Panc1 (cell line): Measurements from ENCODE around the gene PBRM1. TPM values are rescaled to one million over a fixed set of nuclear protein-coding genes. Genes with fewer than 3 reads are reported as not detected.
A peak's percentile ranks its signal among the peaks of the same experiment; 100 is the strongest.

Source experiments
- ATAC-seq: fragments of 200-7000 bp; cut with Tn5 transposase; 2 replicates; pipeline ENCODE4 v1.9.1; 2020; ENCODE audit warnings: mild to moderate bottlenecking, moderate library complexity
- BruUV-seq: library from RNA; stranded (reverse); fragments of 400-500 nt; replicated peaks from 2 replicates; lab custom pipeline; 2021; lab: Mats Ljungman, UMichigan
- CTCF ChIA-PET: fragments of 300-600 bp; sonication (Branson Sonifier 250); formaldehyde crosslinking; loops from one replicate; lab custom pipeline; 2022; ENCODE audit warnings: antibody characterized with exemption; lab: Charles Lee
- POLR2A ChIA-PET: fragments of 300-600 bp; sonication (Branson Sonifier 250); formaldehyde crosslinking; loops from one replicate; lab custom pipeline; 2022; ENCODE audit warnings: antibody characterized with exemption; lab: Charles Lee
- DNase-seq: peaks from one replicate; pipeline ENCODE4 v3.0.0-alpha.2; 2010; ENCODE audit warnings: low read depth, low spot score
- H3K27ac ChIP-seq: 2 replicates; pipeline ENCODE4 v1.5.1; 2011; ENCODE audit warnings: mild to moderate bottlenecking, low read length, inconsistent platforms
- H3K27me3 ChIP-seq: fragments of 200-500 bp; sonication (Bioruptor generic); 2 replicates; pipeline ENCODE4 v1.6.0; 2014; ENCODE audit warnings: low read length, inconsistent platforms; ENCODE audit not compliant: control insufficient read depth, insufficient read depth
- H3K36me3 ChIP-seq: fragments of 200-500 bp; sonication (Bioruptor generic); 2 replicates; pipeline ENCODE4 v1.5.1; 2014; ENCODE audit warnings: inconsistent platforms, mild to moderate bottlenecking, low read length, moderate library complexity; ENCODE audit not compliant: control insufficient read depth, insufficient read depth
- H3K4me1 ChIP-seq: 2 replicates; pipeline ENCODE4 v1.5.1; 2011; ENCODE audit warnings: inconsistent platforms, mild to moderate bottlenecking, low read length, moderate library complexity; ENCODE audit not compliant: control insufficient read depth, insufficient read depth
- H3K4me3 ChIP-seq, 2 experiments: 2 replicates each; pipeline ENCODE4 v1.5.1; 2011 to 2012; ENCODE audit warnings: low read depth in 2 of 2, low read length in 2 of 2, mild to moderate bottlenecking in 2 of 2, inconsistent platforms in 1 of 2, moderate library complexity in 1 of 2
- H3K9me3 ChIP-seq: fragments of 200-500 bp; sonication (Bioruptor generic); 2 replicates; pipeline ENCODE4 v1.5.1; 2014; ENCODE audit warnings: low read depth, mild to moderate bottlenecking, inconsistent platforms, low read length, moderate library complexity; ENCODE audit not compliant: control insufficient read depth, insufficient read depth
- CTCF ChIP-seq: fragments of 450-650 bp; IDR thresholded peaks from 2 replicates; pipeline ENCODE4 v1.5.1; 2017; ENCODE audit warnings: mild to moderate bottlenecking
- POLR2AphosphoS5 ChIP-seq: IDR thresholded peaks from 2 replicates; pipeline ENCODE4 v1.6.1; 2012; ENCODE audit warnings: mild to moderate bottlenecking, low read depth, low read length, moderate library complexity
- SIN3A ChIP-seq: IDR thresholded peaks from 2 replicates; pipeline ENCODE4 v1.6.1; 2012; ENCODE audit warnings: low read depth, mild to moderate bottlenecking, low read length, moderate library complexity, borderline replicate concordance; ENCODE audit not compliant: insufficient read depth
- TCF7L2 ChIP-seq: IDR thresholded peaks from 2 replicates; pipeline ENCODE4 v1.6.1; 2011; ENCODE audit warnings: mild to moderate bottlenecking, low read depth, low read length, inconsistent platforms
- in situ Hi-C: cut with HindIII; loops from 2 replicates; pipeline ENCODE4 v1.10.0; 2016; ENCODE audit warnings: low sequenced_read_pairs, low pct_unique_long_range_greater_than_20kb
- intact Hi-C: fragments of 100-400 bp; cut with micrococcal nuclease; formaldehyde crosslinking; loops from one replicate; pipeline ENCODE4 v1.10.0; 2022; ENCODE audit not compliant: unreplicated experiment
- total RNA-seq: library from RNA; stranded (reverse); gene quantifications from one replicate; pipeline ENCODE4 v1.2.1, GENCODE V29; 2021; ENCODE audit not compliant: unreplicated experiment
- TF ChIP-seq, protein P1 (sequence below), 2 experiments: IDR thresholded peaks; 2 replicates each; pipeline ENCODE4 v1.6.1; 2011 to 2012; ENCODE audit warnings: low read depth in 2 of 2, control low read depth in 1 of 2, low read length in 1 of 2, mild to moderate bottlenecking in 1 of 2, moderate library complexity in 1 of 2; ENCODE audit not compliant: insufficient read depth in 1 of 2

Gene PBRM1
- total RNA-seq, 1 experiment from 2014 or later, result 43.5 TPM

- Histone ChIP-seq H3K9me3 (no peaks in the 10 kb centered on the region), H3K4me1 (no peaks in the 10 kb centered on the region), H3K27me3 (no peaks in the 10 kb centered on the region), H3K36me3 (peaks cover 23% of the 10 kb centered on the region), H3K27ac (no peak overlapping the region), H3K4me3 (no peak overlapping the region)
- no peak for TF ChIP-seq SIN3A
- no TSS peak for BruUV-seq
- ChIA-PET POLR2A (no interaction called here), CTCF (no interaction called here)
- intact Hi-C loops, result no loop called here
- in situ Hi-C loops, result no loop called here
- ATAC-seq, result peak; percentile 41; the same call in 1 of the 2 replicates
- no peak for DNase-seq
Observed at GRCh38 chr3:52697632-52697965, 11.9 kb upstream of the PBRM1 start.

- H3K36me3 ChIP-seq, result peaks cover 24% of the 10 kb centered on the region
- H3K4me3 ChIP-seq, result no peak overlapping the region
- intact Hi-C loops, result no loop called here
- DNase-seq (no peak), ATAC-seq (no peak)
- CTCF ChIA-PET, result no interaction called here
- TF ChIP-seq POLR2AphosphoS5 (no peak; the same call in 1 of the 2 replicates), TCF7L2 (no peak), CTCF (no peak), SIN3A (no peak)
- TF ChIP-seq, protein P1, sequence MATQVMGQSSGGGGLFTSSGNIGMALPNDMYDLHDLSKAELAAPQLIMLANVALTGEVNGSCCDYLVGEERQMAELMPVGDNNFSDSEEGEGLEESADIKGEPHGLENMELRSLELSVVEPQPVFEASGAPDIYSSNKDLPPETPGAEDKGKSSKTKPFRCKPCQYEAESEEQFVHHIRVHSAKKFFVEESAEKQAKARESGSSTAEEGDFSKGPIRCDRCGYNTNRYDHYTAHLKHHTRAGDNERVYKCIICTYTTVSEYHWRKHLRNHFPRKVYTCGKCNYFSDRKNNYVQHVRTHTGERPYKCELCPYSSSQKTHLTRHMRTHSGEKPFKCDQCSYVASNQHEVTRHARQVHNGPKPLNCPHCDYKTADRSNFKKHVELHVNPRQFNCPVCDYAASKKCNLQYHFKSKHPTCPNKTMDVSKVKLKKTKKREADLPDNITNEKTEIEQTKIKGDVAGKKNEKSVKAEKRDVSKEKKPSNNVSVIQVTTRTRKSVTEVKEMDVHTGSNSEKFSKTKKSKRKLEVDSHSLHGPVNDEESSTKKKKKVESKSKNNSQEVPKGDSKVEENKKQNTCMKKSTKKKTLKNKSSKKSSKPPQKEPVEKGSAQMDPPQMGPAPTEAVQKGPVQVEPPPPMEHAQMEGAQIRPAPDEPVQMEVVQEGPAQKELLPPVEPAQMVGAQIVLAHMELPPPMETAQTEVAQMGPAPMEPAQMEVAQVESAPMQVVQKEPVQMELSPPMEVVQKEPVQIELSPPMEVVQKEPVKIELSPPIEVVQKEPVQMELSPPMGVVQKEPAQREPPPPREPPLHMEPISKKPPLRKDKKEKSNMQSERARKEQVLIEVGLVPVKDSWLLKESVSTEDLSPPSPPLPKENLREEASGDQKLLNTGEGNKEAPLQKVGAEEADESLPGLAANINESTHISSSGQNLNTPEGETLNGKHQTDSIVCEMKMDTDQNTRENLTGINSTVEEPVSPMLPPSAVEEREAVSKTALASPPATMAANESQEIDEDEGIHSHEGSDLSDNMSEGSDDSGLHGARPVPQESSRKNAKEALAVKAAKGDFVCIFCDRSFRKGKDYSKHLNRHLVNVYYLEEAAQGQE (IDR thresholded peaks at IDR 0.05; ENCODE audit: insufficient read depth in 1 of 2, low read depth in 2 of 2, low read length in 1 of 2), result no peak
- BruUV-seq, result no TSS peak
- in situ Hi-C loops, result no loop called here
- no peak overlapping the region for H3K27ac ChIP-seq
- H3K9me3 ChIP-seq, result no peaks in the 10 kb centered on the region
- no peaks in the 10 kb centered on the region for H3K4me1 ChIP-seq
- POLR2A ChIA-PET, result no interaction called here
- H3K27me3 ChIP-seq, result no peaks in the 10 kb centered on the region
Observed at GRCh38 chr3:52696830-52697631, 11.3 kb upstream of the PBRM1 start.
